Measurements from ENCODE around the gene XIRP1. TPM values are rescaled to one million over a fixed set of nuclear protein-coding genes. Genes with fewer than 3 reads are reported as not detected.

The XIRP1 gene
- total RNA-seq, 1 donor, result under 0.01 TPM

- no peaks in the 10 kb centered on the region for H4K20me1 ChIP-seq (ENCODE audit: insufficient read depth, low read length)
Observed at GRCh38 chr3:39170461-39170860, 21.9 kb downstream of the XIRP1 start.

GRCh38 chr3:39169712-39170111 is 22.7 kb downstream of the XIRP1 start:
- Histone ChIP-seq H3K36me3 (ENCODE audit: insufficient read depth, low read length) (no peaks in the 10 kb centered on the region), H3K27me3 (ENCODE audit: insufficient read depth, low read length) (no peaks in the 10 kb centered on the region), H2AFZ (ENCODE audit: low read length) (no peak overlapping the region), H3K4me2 (ENCODE audit: insufficient read depth, low read length) (no peak overlapping the region), H4K20me1 (ENCODE audit: insufficient read depth, low read length) (no peaks in the 10 kb centered on the region), H3K9me3 (ENCODE audit: low read depth, low read length) (no peaks in the 10 kb centered on the region), H3K4me1 (ENCODE audit: insufficient read depth, low read length) (peaks cover 20% of the 10 kb centered on the region), H3K27ac (ENCODE audit: low read depth, low read length) (no peak overlapping the region), H3K79me2 (ENCODE audit: insufficient read depth, low read length) (no peaks in the 10 kb centered on the region), H3K4me3 (ENCODE audit: insufficient read depth, low read length) (no peak overlapping the region)
- no peak for TF ChIP-seq CTCF (IDR thresholded peaks at IDR 0.05; ENCODE audit: extremely low read depth, low read depth, low read length)
- DNase-seq (ENCODE audit: insufficient read length, low spot score, missing footprints), result no peak

More at GRCh38 chr3:39170461-39170860, 21.9 kb downstream of the XIRP1 start:
- Histone ChIP-seq H3K4me1 (ENCODE audit: insufficient read depth, low read length) (peaks cover 20% of the 10 kb centered on the region), H3K27me3 (ENCODE audit: insufficient read depth, low read length) (no peaks in the 10 kb centered on the region), H3K27ac (ENCODE audit: low read depth, low read length) (no peak overlapping the region), H3K4me3 (ENCODE audit: insufficient read depth, low read length) (no peak overlapping the region), H3K9me3 (ENCODE audit: low read depth, low read length) (no peaks in the 10 kb centered on the region), H2AFZ (ENCODE audit: low read length) (no peak overlapping the region), H3K36me3 (ENCODE audit: insufficient read depth, low read length) (no peaks in the 10 kb centered on the region), H3K4me2 (ENCODE audit: insufficient read depth, low read length) (no peak overlapping the region), H3K79me2 (ENCODE audit: insufficient read depth, low read length) (no peaks in the 10 kb centered on the region)
- DNase-seq (ENCODE audit: insufficient read length, low spot score, missing footprints), result no peak
- TF ChIP-seq CTCF (IDR thresholded peaks at IDR 0.05; ENCODE audit: extremely low read depth, low read depth, low read length), result no peak

GRCh38 chr3:39168156-39168780 is 24.1 kb downstream of the XIRP1 start:
- no peak overlapping the region for H2AFZ ChIP-seq (ENCODE audit: low read length)
- H3K4me2 ChIP-seq (ENCODE audit: insufficient read depth, low read length), result no peak overlapping the region
- no peaks in the 10 kb centered on the region for H4K20me1 ChIP-seq (ENCODE audit: insufficient read depth, low read length)
- H3K4me1 ChIP-seq (ENCODE audit: insufficient read depth, low read length), result peaks cover 20% of the 10 kb centered on the region
- H3K27me3 ChIP-seq (ENCODE audit: insufficient read depth, low read length), result no peaks in the 10 kb centered on the region
- H3K79me2 ChIP-seq (ENCODE audit: insufficient read depth, low read length), result no peaks in the 10 kb centered on the region
- no peaks in the 10 kb centered on the region for H3K9me3 ChIP-seq (ENCODE audit: low read depth, low read length)
- no peaks in the 10 kb centered on the region for H3K36me3 ChIP-seq (ENCODE audit: insufficient read depth, low read length)
- peak overlapping the region; percentile 79 for H3K27ac ChIP-seq (ENCODE audit: low read depth, low read length)
- no peak for TF ChIP-seq CTCF (IDR thresholded peaks at IDR 0.05; ENCODE audit: extremely low read depth, low read depth, low read length)
- DNase-seq (ENCODE audit: insufficient read length, low spot score, missing footprints), result no peak
- H3K4me3 ChIP-seq (ENCODE audit: insufficient read depth, low read length), result no peak overlapping the region

- no peaks in the 10 kb centered on the region for H4K20me1 ChIP-seq (ENCODE audit: insufficient read depth, low read length)
- H3K4me1 ChIP-seq (ENCODE audit: insufficient read depth, low read length), result peaks cover 20% of the 10 kb centered on the region
- H3K4me3 ChIP-seq (ENCODE audit: insufficient read depth, low read length), result no peak overlapping the region
- H3K27me3 ChIP-seq (ENCODE audit: insufficient read depth, low read length), result no peaks in the 10 kb centered on the region
- H3K4me2 ChIP-seq (ENCODE audit: insufficient read depth, low read length), result peak overlapping the region; percentile 8
- no peaks in the 10 kb centered on the region for H3K79me2 ChIP-seq (ENCODE audit: insufficient read depth, low read length)
- H2AFZ ChIP-seq (ENCODE audit: low read length), result no peak overlapping the region
- TF ChIP-seq CTCF (IDR thresholded peaks at IDR 0.05; ENCODE audit: extremely low read depth, low read depth, low read length), result no peak
- peak; percentile 81 for DNase-seq (ENCODE audit: insufficient read length, low spot score, missing footprints)
- H3K27ac ChIP-seq (ENCODE audit: low read depth, low read length), result peak overlapping the region; percentile 79
- H3K9me3 ChIP-seq (ENCODE audit: low read depth, low read length), result no peaks in the 10 kb centered on the region
- no peaks in the 10 kb centered on the region for H3K36me3 ChIP-seq (ENCODE audit: insufficient read depth, low read length)
Observed at GRCh38 chr3:39166932-39167532, 25.4 kb downstream of the XIRP1 start.
